NT2/D1 (cell line): ENCODE results near the gene PTPRN2.

Experiments
- DNase-seq: peaks from one replicate; pipeline ENCODE4 v3.0.0-alpha.2; 2011; ENCODE audit warnings: low read depth, low spot score
- H3K27me3 ChIP-seq: 2 replicates; pipeline ENCODE4 v1.6.0; 2011; ENCODE audit warnings: mild to moderate bottlenecking; ENCODE audit not compliant: insufficient read length, insufficient read depth
- H3K36me3 ChIP-seq: 2 replicates; pipeline ENCODE4 v1.6.1; 2011; ENCODE audit warnings: mild to moderate bottlenecking, low read length, mixed read lengths; ENCODE audit not compliant: insufficient read depth, insufficient read length
- H3K4me1 ChIP-seq: 2 replicates; pipeline ENCODE4 v1.5.1; 2011; ENCODE audit not compliant: insufficient read depth, insufficient read length
- H3K4me3 ChIP-seq: 2 replicates; pipeline ENCODE4 v1.5.1; 2011; ENCODE audit warnings: low read depth; ENCODE audit not compliant: insufficient read length
- H3K9ac ChIP-seq: 2 replicates; pipeline ENCODE4 v1.6.0; 2011; ENCODE audit warnings: low read depth; ENCODE audit not compliant: insufficient read length
- H3K9me3 ChIP-seq: 2 replicates; pipeline ENCODE4 v1.5.1; 2011; ENCODE audit warnings: mild to moderate bottlenecking, low read length; ENCODE audit not compliant: insufficient read depth
- SUZ12 ChIP-seq: IDR thresholded peaks from 2 replicates; pipeline ENCODE4 v1.6.1; 2011; ENCODE audit not compliant: insufficient read length, insufficient read depth; ENCODE audit errors: extremely low read depth
- YY1 ChIP-seq: IDR thresholded peaks from 2 replicates; pipeline ENCODE4 v1.6.1; 2011; ENCODE audit not compliant: insufficient read length, insufficient read depth
- ZNF274 ChIP-seq: IDR thresholded peaks from 2 replicates; pipeline ENCODE4 v1.6.1; 2011; ENCODE audit warnings: mild to moderate bottlenecking, low read depth, low read length

PTPRN2 gene

DNA sequence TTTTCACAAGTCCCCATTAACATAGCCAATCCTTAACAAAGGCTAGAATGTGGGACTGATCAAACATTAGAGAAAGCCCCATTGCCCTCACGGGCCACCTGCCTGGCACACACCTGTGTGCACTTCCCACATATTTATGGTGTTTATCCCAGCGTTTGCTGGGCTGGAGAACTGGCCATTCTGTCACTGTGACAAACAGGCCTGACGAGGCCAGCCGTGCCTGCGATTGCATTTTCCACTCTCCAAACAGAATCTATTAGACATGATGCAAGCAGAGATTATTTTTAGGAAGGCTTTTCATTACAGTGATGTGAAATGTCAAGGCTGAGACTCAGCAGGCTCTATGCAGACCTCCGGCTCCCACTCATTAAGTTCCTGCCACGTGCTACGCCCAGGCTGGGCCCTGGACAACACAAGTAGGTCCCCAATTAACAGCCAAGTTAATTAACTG, 20.4 kb downstream of the PTPRN2 start:
- H3K27me3 ChIP-seq = no peaks in the 10 kb centered on the region
- peaks cover 3% of the 10 kb centered on the region for H3K4me1 ChIP-seq
- no peak for TF ChIP-seq YY1
- TF ChIP-seq ZNF274 = no peak
- TF ChIP-seq SUZ12 = no peak
- H3K36me3 ChIP-seq = no peaks in the 10 kb centered on the region
- H3K9me3 ChIP-seq = no peaks in the 10 kb centered on the region
- H3K4me3 ChIP-seq = no peak overlapping the region
- no peak for DNase-seq
- no peak overlapping the region for H3K9ac ChIP-seq

DNA sequence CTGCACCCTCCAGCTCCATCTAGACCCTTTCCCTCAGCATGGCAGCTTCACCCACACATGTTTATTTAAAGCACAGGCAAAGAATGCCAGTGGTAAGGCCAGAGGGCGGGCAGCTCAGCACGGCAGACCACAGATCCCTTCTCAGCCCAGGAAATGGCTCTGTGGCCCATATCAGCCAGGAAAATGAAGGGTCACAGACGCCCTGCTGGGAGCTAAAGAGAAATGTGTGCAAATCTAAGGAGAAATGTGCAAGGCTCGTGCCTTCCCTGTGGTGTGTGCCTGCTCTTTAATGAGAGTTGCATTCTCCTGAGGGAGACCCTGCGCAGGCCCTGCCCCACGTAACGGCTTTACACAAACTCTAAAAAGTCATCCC, 23.0 kb downstream of the PTPRN2 start:
- no peak for TF ChIP-seq YY1
- no peak for TF ChIP-seq SUZ12
- no peak for TF ChIP-seq ZNF274
- Histone ChIP-seq H3K27me3 (no peaks in the 10 kb centered on the region), H3K36me3 (no peaks in the 10 kb centered on the region)

DNA sequence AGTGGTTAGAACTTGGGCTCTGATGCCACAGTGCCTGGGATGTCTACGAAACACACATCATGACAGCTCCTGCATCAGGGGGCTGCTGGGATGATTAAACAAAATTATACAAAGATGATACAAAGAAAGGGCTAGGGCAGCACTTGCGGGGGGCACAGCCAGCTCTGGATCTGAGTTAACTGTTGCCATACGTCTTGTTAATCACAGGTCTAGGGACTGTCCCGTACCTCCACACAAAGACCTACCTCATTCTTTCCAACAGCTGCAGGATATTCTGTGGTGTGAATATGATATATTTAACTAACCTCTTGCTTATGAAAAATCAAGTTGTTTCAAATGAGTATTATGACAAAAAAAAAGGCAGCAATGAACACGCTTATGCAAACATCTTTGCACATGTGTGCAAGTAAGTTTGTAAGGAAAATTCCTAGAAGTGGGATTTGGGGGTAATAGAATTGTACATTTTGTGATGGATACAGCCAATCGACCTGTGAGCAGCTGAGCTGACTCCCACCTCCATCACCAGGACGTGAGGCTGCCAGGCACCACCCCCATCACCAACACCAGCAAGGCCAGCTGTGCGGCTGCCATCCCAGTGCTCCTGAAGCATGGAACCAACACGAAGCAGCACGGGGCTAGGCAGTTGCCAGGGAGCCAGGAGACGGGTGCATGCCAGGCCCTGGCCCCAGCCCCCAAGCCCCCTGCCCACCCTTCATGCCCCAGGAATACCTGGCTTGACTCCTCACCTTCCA, 23.5 kb downstream of the PTPRN2 start:
- H3K4me3 ChIP-seq = no peak overlapping the region
- H3K4me1 ChIP-seq = peaks cover 3% of the 10 kb centered on the region
- no peaks in the 10 kb centered on the region for H3K27me3 ChIP-seq
- no peaks in the 10 kb centered on the region for H3K36me3 ChIP-seq
- no peak for DNase-seq
- no peak overlapping the region for H3K9ac ChIP-seq
- TF ChIP-seq YY1 = no peak
- no peak for TF ChIP-seq ZNF274
- TF ChIP-seq SUZ12 = no peak
- no peaks in the 10 kb centered on the region for H3K9me3 ChIP-seq

More for the DNA sequence above, 23.0 kb downstream of the PTPRN2 start:
- Histone ChIP-seq H3K9ac (no peak overlapping the region), H3K9me3 (no peaks in the 10 kb centered on the region), H3K4me1 (peaks cover 3% of the 10 kb centered on the region), H3K4me3 (no peak overlapping the region)
- no peak for DNase-seq

DNA sequence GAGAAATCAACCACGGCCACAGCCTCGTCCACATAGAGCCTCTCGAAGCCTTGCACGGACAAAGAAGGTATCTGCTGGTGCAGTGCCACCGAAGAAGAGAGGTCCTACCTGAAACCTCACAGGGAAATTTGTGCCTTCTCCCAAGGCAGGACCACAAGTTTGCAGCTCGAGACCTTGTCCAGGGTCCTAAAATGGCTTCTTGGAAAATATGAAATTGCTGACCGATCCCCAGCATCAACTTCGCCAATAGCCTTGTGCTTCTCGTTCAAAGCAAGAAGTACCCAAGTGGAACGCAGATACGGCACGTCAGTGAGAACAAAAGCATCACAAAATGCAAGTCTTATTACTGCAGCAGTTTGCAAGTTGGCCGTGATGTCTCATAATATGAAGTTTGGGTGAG, 24.6 kb downstream of the PTPRN2 start:
- Histone ChIP-seq H3K4me3 (no peak overlapping the region), H3K36me3 (no peaks in the 10 kb centered on the region), H3K27me3 (no peaks in the 10 kb centered on the region), H3K9ac (no peak overlapping the region), H3K9me3 (no peaks in the 10 kb centered on the region), H3K4me1 (peaks cover 3% of the 10 kb centered on the region)
- TF ChIP-seq SUZ12 (no peak), YY1 (no peak), ZNF274 (no peak)
- DNase-seq = no peak

DNA sequence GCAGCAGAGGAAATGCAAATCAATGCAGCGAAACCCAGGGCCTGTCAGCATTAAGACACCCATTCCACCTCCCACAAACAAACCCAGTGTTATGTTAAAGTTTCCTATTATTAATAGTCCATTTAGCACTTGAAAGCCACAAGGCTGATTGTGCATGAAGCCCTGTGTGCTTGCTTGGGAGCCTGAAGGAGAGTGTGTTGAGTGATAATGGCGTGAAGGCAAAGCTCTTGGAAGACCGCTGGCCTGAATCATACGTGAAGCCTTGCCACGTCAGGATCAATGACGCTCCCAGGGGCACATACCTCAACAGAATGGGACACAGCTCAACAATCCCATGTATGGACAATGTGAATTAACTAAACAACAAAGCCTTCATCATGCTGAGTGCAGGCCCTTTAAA, 25.1 kb downstream of the PTPRN2 start:
- TF ChIP-seq ZNF274 = no peak
- no peak for TF ChIP-seq SUZ12
- TF ChIP-seq YY1 = no peak
- H3K36me3 ChIP-seq = no peaks in the 10 kb centered on the region
- no peaks in the 10 kb centered on the region for H3K27me3 ChIP-seq
- H3K9ac ChIP-seq = no peak overlapping the region
- H3K9me3 ChIP-seq = no peaks in the 10 kb centered on the region
- no peak overlapping the region for H3K4me3 ChIP-seq
- peaks cover 3% of the 10 kb centered on the region for H3K4me1 ChIP-seq
- no peak for DNase-seq

GRCh38 chr7:158561659-158562058, 26.0 kb downstream of the PTPRN2 start:
- TF ChIP-seq SUZ12 (no peak), ZNF274 (no peak), YY1 (no peak)
- Histone ChIP-seq H3K4me1 (peaks cover 3% of the 10 kb centered on the region), H3K27me3 (no peaks in the 10 kb centered on the region)

DNA sequence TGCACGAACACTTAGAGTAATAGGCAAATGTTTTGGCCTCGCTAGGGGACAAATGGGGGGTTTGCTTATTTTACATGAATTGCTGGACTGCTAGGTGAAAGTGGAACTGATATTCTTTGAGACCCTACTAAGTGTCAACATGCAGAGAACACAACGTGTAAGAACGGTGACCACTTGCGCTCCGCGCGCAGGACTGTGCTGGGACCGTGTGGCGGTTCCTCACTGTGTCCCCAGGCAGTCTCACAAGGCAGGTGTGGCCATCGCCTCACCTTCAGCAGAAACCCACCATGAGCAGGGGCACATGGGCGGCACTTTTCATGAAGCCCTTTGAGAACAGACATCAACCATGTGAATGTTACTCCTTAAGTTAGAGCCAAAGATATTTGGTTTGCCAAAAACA, 27.2 kb downstream of the PTPRN2 start:
- no peak for TF ChIP-seq SUZ12
- no peak for TF ChIP-seq YY1
- no peak for TF ChIP-seq ZNF274
- no peak for DNase-seq
- H3K9me3 ChIP-seq = no peaks in the 10 kb centered on the region
- H3K4me1 ChIP-seq = peaks cover 2% of the 10 kb centered on the region
- no peak overlapping the region for H3K4me3 ChIP-seq
- H3K9ac ChIP-seq = no peak overlapping the region
- no peaks in the 10 kb centered on the region for H3K36me3 ChIP-seq
- H3K27me3 ChIP-seq = no peaks in the 10 kb centered on the region

More at GRCh38 chr7:158561659-158562058, 26.0 kb downstream of the PTPRN2 start:
- no peak overlapping the region for H3K9ac ChIP-seq
- no peaks in the 10 kb centered on the region for H3K9me3 ChIP-seq
- DNase-seq = no peak
- no peak overlapping the region for H3K4me3 ChIP-seq
- no peaks in the 10 kb centered on the region for H3K36me3 ChIP-seq
